KOPT-K1 (cell line): Measurements from ENCODE around the gene FGFR3.

Experiments
- H3K27ac ChIP-seq: fragments of 200-600 bp; sonication (generic); 2 replicates; pipeline ENCODE4 v1.5.1; 2016; ENCODE audit warnings: antibody characterized with exemption, mild to moderate bottlenecking, low read depth, low read length; ENCODE audit not compliant: poor library complexity, severe bottlenecking
- H3K36me3 ChIP-seq: fragments of 200-600 bp; sonication (generic); 2 replicates; pipeline ENCODE4 v1.5.1; 2017; ENCODE audit warnings: antibody characterized with exemption, mild to moderate bottlenecking, low read length, moderate library complexity; ENCODE audit not compliant: insufficient read depth
- H3K9me3 ChIP-seq: fragments of 200-600 bp; sonication (generic); 2 replicates; pipeline ENCODE4 v1.5.1; 2017; ENCODE audit warnings: antibody characterized with exemption, low read length, mild to moderate bottlenecking; ENCODE audit not compliant: insufficient read depth, poor library complexity, severe bottlenecking

The FGFR3 gene

DNA sequence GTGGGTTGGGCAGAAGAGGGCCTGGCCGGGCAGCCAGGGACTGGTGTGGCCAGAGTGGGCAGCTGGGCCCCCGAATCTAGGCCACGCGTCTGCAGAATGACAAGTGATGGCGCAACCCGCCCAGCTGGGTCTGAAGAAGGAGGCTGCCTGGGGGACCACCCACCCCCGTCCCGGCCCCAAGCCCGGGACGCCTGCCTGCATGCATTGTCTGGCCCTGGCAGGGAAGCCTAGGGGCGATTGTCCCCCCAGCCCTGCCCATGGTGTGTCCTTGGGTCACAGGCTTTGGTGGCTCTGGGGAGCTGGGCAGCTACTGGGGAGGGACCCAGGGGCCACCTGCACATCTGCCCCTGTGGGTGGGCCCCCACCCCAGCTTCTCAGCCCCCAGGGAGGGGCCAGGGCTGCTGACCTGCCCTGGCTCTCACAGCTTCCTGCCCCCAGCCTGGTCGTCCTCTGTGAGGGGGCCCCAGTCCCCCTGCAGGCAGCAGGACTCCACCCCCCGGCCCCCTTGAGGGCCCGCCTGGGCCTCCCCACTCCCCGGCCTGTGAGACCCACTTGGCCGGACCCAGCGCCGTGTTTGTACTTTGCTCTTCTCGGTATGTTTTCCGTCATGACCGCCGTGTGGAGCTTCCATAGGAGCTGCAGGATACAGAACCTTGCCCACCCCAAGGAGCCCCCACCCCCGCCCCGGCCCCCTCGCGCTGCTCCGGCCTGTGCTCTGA is 4.9 kb downstream of the FGFR3 start:
- H3K36me3 ChIP-seq, result no peaks in the 10 kb centered on the region
- H3K27ac ChIP-seq, result no peak overlapping the region
- no peaks in the 10 kb centered on the region for H3K9me3 ChIP-seq

DNA sequence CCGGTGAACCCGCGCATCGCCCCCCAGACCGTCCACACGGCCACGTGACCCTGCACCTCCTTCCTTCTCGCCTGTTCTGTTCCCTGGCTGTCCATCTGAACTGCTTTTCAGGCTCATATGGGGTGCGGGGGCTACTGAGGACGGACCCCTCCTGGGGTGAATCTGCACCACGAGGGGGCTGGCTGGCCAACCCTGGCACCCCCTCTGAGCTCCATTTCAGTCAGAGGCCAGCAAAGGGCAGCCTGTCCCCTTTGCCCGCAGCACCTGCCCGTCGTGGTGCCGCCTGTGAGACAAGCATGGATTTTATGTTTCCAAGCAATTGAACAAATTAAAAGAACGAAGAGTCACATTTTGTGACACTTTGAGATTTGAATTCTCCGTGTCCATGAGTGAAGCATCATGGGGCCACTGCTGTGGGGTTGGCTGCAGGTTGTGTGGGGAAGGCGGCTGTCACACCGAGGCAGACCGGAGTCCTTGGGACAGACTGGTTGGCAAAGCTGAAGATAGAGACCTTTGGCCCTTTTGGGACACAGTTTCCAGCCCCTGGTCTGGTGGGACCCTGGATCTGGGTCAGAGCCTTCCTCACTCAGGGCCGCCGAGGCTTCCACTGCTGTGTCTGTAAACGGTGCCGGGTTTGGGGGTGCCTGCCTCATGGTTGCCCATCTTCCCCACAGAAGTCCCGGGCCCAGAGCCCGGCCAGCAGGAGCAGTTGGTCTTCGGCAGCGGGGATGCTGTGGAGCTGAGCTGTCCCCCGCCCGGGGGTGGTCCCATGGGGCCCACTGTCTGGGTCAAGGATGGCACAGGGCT is 5.7 kb downstream of the FGFR3 start:
- Histone ChIP-seq H3K9me3 (no peaks in the 10 kb centered on the region), H3K36me3 (no peaks in the 10 kb centered on the region), H3K27ac (no peak overlapping the region)

DNA sequence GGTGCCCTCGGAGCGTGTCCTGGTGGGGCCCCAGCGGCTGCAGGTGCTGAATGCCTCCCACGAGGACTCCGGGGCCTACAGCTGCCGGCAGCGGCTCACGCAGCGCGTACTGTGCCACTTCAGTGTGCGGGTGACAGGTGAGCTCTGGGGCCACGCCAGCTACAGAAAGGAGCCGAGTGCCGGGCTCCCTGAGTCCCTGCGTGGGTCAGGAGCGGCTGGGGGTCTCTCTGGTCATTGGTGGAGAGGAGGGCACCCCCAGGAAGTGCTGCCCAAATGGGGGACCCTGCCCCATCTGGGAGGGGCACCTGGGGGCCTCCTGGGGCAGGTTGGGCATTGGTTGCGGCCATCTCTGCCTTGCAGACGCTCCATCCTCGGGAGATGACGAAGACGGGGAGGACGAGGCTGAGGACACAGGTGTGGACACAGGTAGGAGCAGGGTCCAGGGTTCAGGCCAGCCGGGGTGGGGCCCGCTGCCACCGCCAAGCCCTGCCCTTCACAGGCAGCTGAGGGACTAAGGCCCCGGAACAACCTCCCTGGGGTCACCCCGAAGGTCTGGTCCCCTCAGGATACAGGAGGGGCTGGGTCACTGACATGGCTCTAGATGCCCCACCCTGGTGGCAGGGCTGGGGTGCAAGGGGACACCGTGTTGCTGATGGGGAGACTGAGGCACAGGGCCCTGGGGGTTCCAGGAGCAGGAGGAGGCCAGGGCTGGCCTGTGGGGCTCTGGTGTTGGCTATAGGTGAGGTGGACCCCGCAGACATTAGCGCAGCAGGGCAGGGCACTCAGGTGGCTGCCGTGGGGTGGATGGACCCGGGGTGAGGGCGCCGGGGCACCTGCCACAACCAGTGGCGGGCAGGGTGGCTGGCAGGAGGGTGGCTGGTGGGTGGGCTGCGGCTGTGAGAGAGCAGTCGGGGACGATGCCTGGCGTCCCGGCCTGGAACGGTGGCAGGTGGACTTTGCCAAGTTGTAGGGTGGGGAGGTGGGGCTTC is 6.6 kb downstream of the FGFR3 start:
- Histone ChIP-seq H3K9me3 (no peaks in the 10 kb centered on the region), H3K27ac (no peak overlapping the region)

GRCh38 chr4:1800805-1801204 is 7.7 kb downstream of the FGFR3 start:
- Histone ChIP-seq H3K36me3 (no peaks in the 10 kb centered on the region), H3K27ac (no peak overlapping the region), H3K9me3 (no peaks in the 10 kb centered on the region)

More for the DNA sequence above, 6.6 kb downstream of the FGFR3 start:
- H3K36me3 ChIP-seq, result no peaks in the 10 kb centered on the region

DNA sequence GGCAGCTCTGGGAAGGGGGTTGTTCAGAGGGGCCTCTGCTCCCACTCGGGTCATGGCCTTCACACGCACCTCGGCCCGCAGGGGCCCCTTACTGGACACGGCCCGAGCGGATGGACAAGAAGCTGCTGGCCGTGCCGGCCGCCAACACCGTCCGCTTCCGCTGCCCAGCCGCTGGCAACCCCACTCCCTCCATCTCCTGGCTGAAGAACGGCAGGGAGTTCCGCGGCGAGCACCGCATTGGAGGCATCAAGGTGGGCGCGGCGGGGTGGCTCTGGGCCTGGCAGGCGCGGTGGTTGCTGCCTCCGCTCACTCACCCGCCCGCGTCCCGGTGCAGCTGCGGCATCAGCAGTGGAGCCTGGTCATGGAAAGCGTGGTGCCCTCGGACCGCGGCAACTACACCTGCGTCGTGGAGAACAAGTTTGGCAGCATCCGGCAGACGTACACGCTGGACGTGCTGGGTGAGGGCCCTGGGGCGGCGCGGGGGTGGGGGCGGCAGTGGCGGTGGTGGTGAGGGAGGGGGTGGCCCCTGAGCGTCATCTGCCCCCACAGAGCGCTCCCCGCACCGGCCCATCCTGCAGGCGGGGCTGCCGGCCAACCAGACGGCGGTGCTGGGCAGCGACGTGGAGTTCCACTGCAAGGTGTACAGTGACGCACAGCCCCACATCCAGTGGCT is 8.3 kb downstream of the FGFR3 start:
- Histone ChIP-seq H3K36me3 (no peaks in the 10 kb centered on the region), H3K9me3 (no peaks in the 10 kb centered on the region), H3K27ac (no peak overlapping the region)

DNA sequence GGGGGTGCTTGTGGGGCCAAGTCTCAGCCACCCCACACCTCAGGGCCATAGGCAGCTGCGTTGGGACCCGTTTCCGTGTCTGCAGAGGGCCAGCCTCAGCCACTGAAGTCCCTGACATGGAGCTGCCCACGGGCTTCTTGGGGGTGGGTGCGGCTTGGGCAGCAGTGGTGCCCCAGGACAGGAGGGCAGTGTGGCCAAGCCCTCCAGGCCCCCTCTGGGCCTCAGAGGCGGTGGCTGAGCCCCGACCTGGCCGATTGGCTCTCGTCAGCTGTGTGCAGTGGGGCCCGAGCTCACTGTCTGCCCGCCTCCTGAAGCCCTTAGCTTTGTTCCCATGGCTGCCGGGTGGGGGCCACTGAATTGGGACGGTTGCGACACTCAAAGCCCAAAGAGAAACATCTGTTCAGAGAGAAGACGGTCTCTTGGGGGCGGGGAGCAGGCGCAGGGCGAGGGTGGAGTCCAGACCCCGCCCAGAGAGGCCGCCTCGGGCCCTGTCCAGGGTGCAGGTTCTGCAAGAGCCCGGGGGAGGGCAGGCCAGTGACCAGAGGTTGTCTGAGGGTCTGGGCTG is 9.1 kb downstream of the FGFR3 start:
- H3K36me3 ChIP-seq, result no peaks in the 10 kb centered on the region

GRCh38 chr4:1802720-1803522 is 9.8 kb downstream of the FGFR3 start:
- no peak overlapping the region for H3K27ac ChIP-seq
- no peaks in the 10 kb centered on the region for H3K9me3 ChIP-seq
- H3K36me3 ChIP-seq, result no peaks in the 10 kb centered on the region

More for the DNA sequence above, 9.1 kb downstream of the FGFR3 start:
- Histone ChIP-seq H3K27ac (no peak overlapping the region), H3K9me3 (no peaks in the 10 kb centered on the region)

GRCh38 chr4:1803523-1804423 is 10.7 kb downstream of the FGFR3 start:
- Histone ChIP-seq H3K36me3 (no peaks in the 10 kb centered on the region), H3K9me3 (no peaks in the 10 kb centered on the region), H3K27ac (no peak overlapping the region)

DNA sequence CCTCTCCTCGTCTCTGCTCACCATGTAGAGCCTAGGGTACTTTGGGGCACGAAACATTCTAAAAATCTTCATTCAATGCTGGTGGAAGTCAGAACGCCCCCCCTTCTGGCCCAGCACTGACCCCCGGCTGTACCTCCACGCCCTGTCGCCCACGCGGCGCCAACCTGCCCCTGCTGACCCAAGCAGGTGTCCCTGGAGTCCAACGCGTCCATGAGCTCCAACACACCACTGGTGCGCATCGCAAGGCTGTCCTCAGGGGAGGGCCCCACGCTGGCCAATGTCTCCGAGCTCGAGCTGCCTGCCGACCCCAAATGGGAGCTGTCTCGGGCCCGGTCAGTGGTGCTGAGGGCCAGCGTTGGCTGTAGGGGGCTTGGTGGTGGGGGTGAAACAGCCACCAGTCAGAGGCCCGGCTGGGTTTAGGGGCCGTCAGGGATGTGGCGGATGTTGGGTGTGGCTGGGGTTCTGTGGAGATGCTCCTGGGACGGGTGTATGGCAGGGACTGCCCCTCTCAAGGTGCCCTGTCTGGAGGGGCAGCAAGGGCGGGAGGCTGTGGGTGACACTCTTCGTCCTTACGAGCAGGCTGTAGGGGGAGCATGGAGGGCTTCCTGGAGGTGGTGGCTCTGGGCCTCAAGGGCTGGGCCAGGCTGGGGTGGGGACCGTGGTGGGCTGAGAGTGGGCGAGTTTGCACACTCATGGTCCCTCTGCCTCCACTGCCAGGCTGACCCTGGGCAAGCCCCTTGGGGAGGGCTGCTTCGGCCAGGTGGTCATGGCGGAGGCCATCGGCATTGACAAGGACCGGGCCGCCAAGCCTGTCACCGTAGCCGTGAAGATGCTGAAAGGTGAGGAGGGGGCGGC is 11.8 kb downstream of the FGFR3 start:
- no peaks in the 10 kb centered on the region for H3K9me3 ChIP-seq
- no peak overlapping the region for H3K27ac ChIP-seq
- H3K36me3 ChIP-seq, result no peaks in the 10 kb centered on the region

DNA sequence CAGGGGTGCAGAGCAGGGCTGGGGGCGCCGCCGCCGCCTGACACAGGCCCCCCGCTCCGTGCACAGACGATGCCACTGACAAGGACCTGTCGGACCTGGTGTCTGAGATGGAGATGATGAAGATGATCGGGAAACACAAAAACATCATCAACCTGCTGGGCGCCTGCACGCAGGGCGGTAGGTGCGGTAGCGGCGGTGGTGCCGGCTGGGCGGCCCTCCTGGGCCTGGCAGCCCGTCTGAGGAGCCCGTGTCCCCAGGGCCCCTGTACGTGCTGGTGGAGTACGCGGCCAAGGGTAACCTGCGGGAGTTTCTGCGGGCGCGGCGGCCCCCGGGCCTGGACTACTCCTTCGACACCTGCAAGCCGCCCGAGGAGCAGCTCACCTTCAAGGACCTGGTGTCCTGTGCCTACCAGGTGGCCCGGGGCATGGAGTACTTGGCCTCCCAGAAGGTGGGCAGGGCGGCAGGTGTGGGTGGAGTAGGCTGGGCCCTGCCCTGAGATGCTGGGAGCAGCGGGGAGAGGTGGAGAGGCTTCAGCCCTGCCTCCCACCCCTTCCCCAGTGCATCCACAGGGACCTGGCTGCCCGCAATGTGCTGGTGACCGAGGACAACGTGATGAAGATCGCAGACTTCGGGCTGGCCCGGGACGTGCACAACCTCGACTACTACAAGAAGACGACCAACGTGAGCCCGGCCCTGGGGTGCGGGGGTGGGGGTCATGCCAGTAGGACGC is 12.6 kb downstream of the FGFR3 start:
- H3K27ac ChIP-seq, result no peak overlapping the region
- no peaks in the 10 kb centered on the region for H3K9me3 ChIP-seq
- peaks cover 5% of the 10 kb centered on the region; the same call in 1 of the 2 replicates for H3K36me3 ChIP-seq

GRCh38 chr4:1806223-1806564 is 13.1 kb downstream of the FGFR3 start:
- Histone ChIP-seq H3K27ac (no peak overlapping the region), H3K9me3 (no peaks in the 10 kb centered on the region), H3K36me3 (peaks cover 10% of the 10 kb centered on the region; the same call in 1 of the 2 replicates)
